Astrocyte (in vitro differentiated cells and primary cell): ENCODE data around the gene MAGI1.

Experiments
- EZH2 ChIP-seq: IDR thresholded peaks from 2 replicates; pipeline ENCODE4 v1.6.1; 2012; ENCODE audit warnings: mild to moderate bottlenecking, low read length, inconsistent platforms; ENCODE audit not compliant: insufficient read depth
- TF ChIP-seq, protein P1 (sequence below): IDR thresholded peaks from 2 replicates; pipeline ENCODE4 v1.5.1; 2011; ENCODE audit warnings: low read depth, mild to moderate bottlenecking, inconsistent platforms, low read length, moderate library complexity; ENCODE audit not compliant: insufficient read depth

GRCh38 chr3:65596571-65597225 lies 442.0 kb downstream of the MAGI1 start:
- TF ChIP-seq, protein P1, sequence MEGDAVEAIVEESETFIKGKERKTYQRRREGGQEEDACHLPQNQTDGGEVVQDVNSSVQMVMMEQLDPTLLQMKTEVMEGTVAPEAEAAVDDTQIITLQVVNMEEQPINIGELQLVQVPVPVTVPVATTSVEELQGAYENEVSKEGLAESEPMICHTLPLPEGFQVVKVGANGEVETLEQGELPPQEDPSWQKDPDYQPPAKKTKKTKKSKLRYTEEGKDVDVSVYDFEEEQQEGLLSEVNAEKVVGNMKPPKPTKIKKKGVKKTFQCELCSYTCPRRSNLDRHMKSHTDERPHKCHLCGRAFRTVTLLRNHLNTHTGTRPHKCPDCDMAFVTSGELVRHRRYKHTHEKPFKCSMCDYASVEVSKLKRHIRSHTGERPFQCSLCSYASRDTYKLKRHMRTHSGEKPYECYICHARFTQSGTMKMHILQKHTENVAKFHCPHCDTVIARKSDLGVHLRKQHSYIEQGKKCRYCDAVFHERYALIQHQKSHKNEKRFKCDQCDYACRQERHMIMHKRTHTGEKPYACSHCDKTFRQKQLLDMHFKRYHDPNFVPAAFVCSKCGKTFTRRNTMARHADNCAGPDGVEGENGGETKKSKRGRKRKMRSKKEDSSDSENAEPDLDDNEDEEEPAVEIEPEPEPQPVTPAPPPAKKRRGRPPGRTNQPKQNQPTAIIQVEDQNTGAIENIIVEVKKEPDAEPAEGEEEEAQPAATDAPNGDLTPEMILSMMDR: no peak
- no peak for TF ChIP-seq EZH2
